Breast epithelium (tissue), 4 donors: Measurements from ENCODE around the gene LY9. TPM values are rescaled to one million over a fixed set of nuclear protein-coding genes. Genes with fewer than 3 reads are reported as not detected.
A peak's percentile ranks its signal among the peaks of the same experiment; 100 is the strongest.

Experiments
- DNase-seq, 2 donors: peaks; one replicate each; pipeline ENCODE4 v3.0.0-alpha.2; 2019; ENCODE audit warnings: low spot score in 2 of 2
- H3K27ac ChIP-seq, 2 donors: fragments of 200-600 bp; sonication (generic) in 1 of 2; one replicate each; pipeline ENCODE4 v1.5.1; 2016 to 2019; ENCODE audit warnings: mild to moderate bottlenecking in 1 of 2
- H3K27me3 ChIP-seq, 2 donors: fragments of 200-600 bp; sonication (generic) in 1 of 2; one replicate each; pipeline versions ENCODE4 v1.5.1 to v1.6.0; 2017 to 2019; ENCODE audit warnings: control low read depth in 1 of 2, mild to moderate bottlenecking in 1 of 2
- H3K36me3 ChIP-seq: fragments of 200-600 bp; one replicate; pipeline ENCODE4 v1.5.1; 2019
- H3K4me1 ChIP-seq, 2 donors: fragments of 200-600 bp; sonication (generic); one replicate each; pipeline ENCODE4 v1.5.1; 2016 to 2019; ENCODE audit warnings: control low read depth in 1 of 2
- H3K4me3 ChIP-seq, 3 donors: fragments of 200-600 bp; sonication (generic); 1 replicate in 2 of 3; 2 replicates in 1 of 3; pipeline ENCODE4 v1.5.1; 2016 to 2019; ENCODE audit warnings: mild to moderate bottlenecking in 3 of 3, moderate library complexity in 2 of 3
- H3K9me3 ChIP-seq, 2 donors: fragments of 200-600 bp; sonication (generic) in 1 of 2; one replicate each; pipeline ENCODE4 v1.5.1; 2016 to 2019; ENCODE audit warnings: control low read depth in 1 of 2
- POLR2A ChIP-seq: fragments of 450-650 bp; IDR thresholded peaks from one replicate; pipeline ENCODE4 v1.6.1; 2016; ENCODE audit warnings: antibody characterized with exemption, mild to moderate bottlenecking, moderate library complexity
- POLR2AphosphoS5 ChIP-seq, 3 donors: sonication (generic); formaldehyde crosslinking; IDR thresholded peaks; one replicate each; pipeline ENCODE4 v1.6.1; 2017; ENCODE audit warnings: antibody characterized with exemption in 3 of 3
- intact Hi-C: fragments of 100-400 bp; cut with DNase I; formaldehyde crosslinking; loops from one replicate; pipeline ENCODE4 v1.15.1; 2023; ENCODE audit warnings: low total_unique reads
- total RNA-seq, 3 donors: library from RNA; depleted of rRNA; stranded (reverse); fragments of >200 nt; gene quantifications; one replicate each; pipeline ENCODE4 v1.1.0, GENCODE V29; 2016
- TF ChIP-seq, protein P1 (sequence below), 3 donors: fragments of 450-650 bp; IDR thresholded peaks; one replicate each; pipeline ENCODE4 v1.5.1; 2016 to 2017; ENCODE audit warnings: antibody characterized with exemption in 3 of 3, mild to moderate bottlenecking in 3 of 3, moderate library complexity in 3 of 3

LY9 gene
- total RNA-seq, 3 donors from 2014 or later = 1.1 to 5.9 (median 5.6) TPM

DNA sequence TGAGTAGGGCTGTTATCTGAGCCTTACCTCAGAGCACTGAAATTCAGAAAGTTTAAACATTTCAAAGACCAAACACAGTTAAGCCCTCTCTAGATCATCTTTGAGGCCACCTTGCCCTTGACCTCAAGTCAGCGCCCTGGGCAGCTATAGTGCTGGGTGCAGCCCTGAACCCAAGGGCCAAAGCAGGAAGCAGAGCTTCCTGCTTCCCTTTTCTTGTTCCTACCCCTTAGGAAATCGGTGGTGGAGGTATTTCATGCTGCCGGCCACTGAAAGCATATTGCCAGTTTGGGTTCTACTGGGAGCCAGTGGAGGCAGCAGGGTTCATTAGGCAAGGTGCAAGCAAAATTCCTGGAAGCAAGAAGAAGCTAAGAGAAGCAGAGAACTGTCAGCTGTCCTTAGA is 40.6 kb downstream of the LY9 start:
- no peaks in the 10 kb centered on the region for H3K27me3 ChIP-seq
- intact Hi-C loops = no loop called here
- peak overlapping the region in 1 of 2 donors; percentile 26 for H3K27ac ChIP-seq
- no peaks in the 10 kb centered on the region for H3K4me1 ChIP-seq
- no peak for DNase-seq
- no peak overlapping the region for H3K4me3 ChIP-seq
- H3K9me3 ChIP-seq = no peaks in the 10 kb centered on the region
- no peaks in the 10 kb centered on the region for H3K36me3 ChIP-seq
- TF ChIP-seq POLR2A (no peak), POLR2AphosphoS5 (IDR thresholded peaks at IDR 0.05) (no peak)
- TF ChIP-seq, protein P1, sequence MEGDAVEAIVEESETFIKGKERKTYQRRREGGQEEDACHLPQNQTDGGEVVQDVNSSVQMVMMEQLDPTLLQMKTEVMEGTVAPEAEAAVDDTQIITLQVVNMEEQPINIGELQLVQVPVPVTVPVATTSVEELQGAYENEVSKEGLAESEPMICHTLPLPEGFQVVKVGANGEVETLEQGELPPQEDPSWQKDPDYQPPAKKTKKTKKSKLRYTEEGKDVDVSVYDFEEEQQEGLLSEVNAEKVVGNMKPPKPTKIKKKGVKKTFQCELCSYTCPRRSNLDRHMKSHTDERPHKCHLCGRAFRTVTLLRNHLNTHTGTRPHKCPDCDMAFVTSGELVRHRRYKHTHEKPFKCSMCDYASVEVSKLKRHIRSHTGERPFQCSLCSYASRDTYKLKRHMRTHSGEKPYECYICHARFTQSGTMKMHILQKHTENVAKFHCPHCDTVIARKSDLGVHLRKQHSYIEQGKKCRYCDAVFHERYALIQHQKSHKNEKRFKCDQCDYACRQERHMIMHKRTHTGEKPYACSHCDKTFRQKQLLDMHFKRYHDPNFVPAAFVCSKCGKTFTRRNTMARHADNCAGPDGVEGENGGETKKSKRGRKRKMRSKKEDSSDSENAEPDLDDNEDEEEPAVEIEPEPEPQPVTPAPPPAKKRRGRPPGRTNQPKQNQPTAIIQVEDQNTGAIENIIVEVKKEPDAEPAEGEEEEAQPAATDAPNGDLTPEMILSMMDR (IDR thresholded peaks at IDR 0.05) = no peak

DNA sequence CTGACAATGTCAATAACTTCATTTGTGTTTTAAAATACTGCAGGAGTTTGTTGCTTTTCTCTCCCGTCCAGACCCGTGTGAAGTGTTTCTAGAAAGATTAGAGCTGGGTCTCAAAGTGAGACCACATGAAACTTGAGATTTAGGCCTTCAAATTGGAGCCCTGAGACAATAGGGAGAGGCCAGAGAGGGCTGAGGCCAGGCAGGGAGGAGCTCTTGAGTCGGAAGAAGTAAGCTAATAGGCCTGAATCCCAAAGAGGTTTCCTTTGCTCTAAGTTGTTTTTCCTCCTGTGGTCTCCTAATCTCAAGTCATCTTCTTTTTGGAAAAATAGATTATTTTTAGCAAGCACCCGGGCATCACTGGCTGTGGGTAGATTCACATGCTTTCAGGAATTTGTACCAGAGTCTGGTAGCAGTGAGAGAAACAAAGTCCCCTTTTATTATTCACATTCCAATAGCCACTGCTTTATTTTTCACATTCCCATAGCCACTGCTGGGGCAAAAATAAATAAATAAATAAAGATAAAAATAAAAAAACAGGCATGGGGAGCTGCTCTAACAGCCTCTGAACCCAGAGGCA is 41.1 kb downstream of the LY9 start:
- H3K27me3 ChIP-seq = no peaks in the 10 kb centered on the region
- DNase-seq = no peak
- H3K4me1 ChIP-seq = no peaks in the 10 kb centered on the region
- H3K36me3 ChIP-seq = no peaks in the 10 kb centered on the region
- intact Hi-C loops = no loop called here
- H3K27ac ChIP-seq = peak overlapping the region; percentile 55 to 69
- H3K9me3 ChIP-seq = no peaks in the 10 kb centered on the region
- H3K4me3 ChIP-seq = no peak overlapping the region
- TF ChIP-seq, protein P1 (IDR thresholded peaks at IDR 0.05) = no peak
- no peak for TF ChIP-seq POLR2AphosphoS5 (IDR thresholded peaks at IDR 0.05)
- no peak for TF ChIP-seq POLR2A

DNA sequence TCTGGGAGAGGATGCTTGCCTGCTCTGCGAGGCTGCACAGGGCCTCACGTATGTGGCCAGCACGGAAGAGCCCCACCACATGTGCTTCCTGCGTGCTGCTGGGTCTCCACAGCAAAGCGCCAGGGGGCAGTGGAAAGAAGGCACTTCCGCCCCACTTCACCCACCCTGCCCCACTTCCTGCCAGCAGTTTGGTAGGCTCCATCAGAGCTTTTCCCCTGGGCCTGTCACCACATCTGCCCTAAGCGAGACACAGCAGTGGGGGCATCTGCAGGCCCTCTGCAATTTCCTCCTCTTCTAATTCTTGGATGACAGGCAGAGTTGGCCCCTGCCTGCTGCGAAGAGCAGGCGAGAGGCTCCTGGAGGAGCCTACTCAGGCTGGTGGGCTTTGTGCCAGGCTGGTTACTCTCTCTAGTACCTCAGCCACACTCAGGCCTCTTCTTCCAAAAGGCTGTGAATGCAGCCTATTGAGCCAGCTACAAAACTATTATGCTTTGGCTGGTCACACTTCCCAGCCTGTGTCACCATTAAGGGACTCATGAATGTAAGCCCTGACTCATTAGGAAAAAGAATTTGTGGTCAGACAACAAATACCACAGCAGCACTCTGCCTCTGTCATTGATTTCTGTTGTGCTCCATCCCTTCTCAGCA is 41.7 kb downstream of the LY9 start:
- intact Hi-C loops = no loop called here
- no peak overlapping the region for H3K4me3 ChIP-seq
- H3K4me1 ChIP-seq = no peaks in the 10 kb centered on the region
- H3K27me3 ChIP-seq = no peaks in the 10 kb centered on the region
- H3K27ac ChIP-seq = peak overlapping the region; percentile 55 to 69
- H3K36me3 ChIP-seq = no peaks in the 10 kb centered on the region
- peak in 1 of 2 donors; percentile 53 for DNase-seq
- H3K9me3 ChIP-seq = no peaks in the 10 kb centered on the region
- TF ChIP-seq, protein P1 (IDR thresholded peaks at IDR 0.05) = no peak
- no peak for TF ChIP-seq POLR2A
- no peak for TF ChIP-seq POLR2AphosphoS5 (IDR thresholded peaks at IDR 0.05)

DNA sequence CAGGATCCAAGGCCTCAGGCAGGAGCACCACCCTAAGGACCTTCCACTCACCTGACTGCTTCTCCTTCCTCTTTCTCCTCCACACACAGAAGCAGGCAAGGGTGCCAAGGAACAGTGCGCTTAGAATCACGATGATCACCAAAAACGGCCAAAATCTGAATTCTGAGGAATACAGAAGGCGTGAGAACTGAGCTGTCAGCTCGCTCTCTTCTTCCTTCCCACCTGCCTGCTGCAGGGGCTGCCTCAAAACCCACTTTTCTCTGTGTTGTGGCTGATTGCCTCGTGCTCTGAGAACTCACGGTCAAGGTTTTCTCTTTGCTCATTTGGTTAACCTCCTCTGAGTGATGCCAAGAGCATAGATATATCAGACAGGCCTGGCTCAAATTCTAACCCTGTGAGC is 42.9 kb downstream of the LY9 start:
- intact Hi-C loops = no loop called here

DNA sequence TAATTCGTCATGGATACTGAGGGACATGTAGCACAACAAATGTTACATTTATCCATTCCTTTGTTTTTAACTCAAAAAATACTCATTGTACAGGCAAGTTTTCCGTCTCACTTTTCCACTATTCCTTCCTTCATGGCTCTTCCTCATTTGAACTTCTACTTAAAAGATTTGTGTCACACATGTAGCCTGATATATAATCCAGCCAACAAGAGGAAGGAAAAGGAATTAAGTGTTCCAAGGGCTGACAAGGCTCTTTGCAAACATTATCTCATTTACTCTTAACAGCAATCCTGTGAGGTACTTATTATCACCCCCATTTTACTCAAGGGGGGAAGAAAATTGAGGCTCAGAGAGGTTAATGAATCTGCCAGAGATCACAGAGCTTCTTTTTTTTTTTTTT is 43.8 kb downstream of the LY9 start:
- intact Hi-C loops = no loop called here
- Histone ChIP-seq H3K27me3 (no peaks in the 10 kb centered on the region), H3K4me3 (no peak overlapping the region), H3K36me3 (no peaks in the 10 kb centered on the region), H3K27ac (no peak overlapping the region), H3K9me3 (no peaks in the 10 kb centered on the region), H3K4me1 (no peaks in the 10 kb centered on the region)
- TF ChIP-seq, protein P1 (IDR thresholded peaks at IDR 0.05) = no peak
- TF ChIP-seq POLR2A (no peak), POLR2AphosphoS5 (IDR thresholded peaks at IDR 0.05) (no peak)
- no peak for DNase-seq

More for the DNA sequence above, 42.9 kb downstream of the LY9 start:
- Histone ChIP-seq H3K36me3 (no peaks in the 10 kb centered on the region), H3K27ac (no peak overlapping the region), H3K9me3 (no peaks in the 10 kb centered on the region), H3K27me3 (no peaks in the 10 kb centered on the region), H3K4me1 (no peaks in the 10 kb centered on the region), H3K4me3 (no peak overlapping the region)
- TF ChIP-seq POLR2A (no peak), POLR2AphosphoS5 (IDR thresholded peaks at IDR 0.05) (no peak)
- TF ChIP-seq, protein P1 (IDR thresholded peaks at IDR 0.05) = no peak
- DNase-seq = no peak
